Loucy (cell line): ENCODE data around the gene CIB4.

ENCODE experiments used
- EZH2phosphoT487 ChIP-seq: fragments of 200-600 bp; IDR thresholded peaks from 2 replicates; pipeline ENCODE4 v1.6.1; 2018; ENCODE audit warnings: antibody characterized with exemption, mild to moderate bottlenecking, moderate library complexity, borderline replicate concordance
- TF ChIP-seq, protein P1 (sequence below): fragments of 200-600 bp; sonication (generic); conservative IDR thresholded peaks from 2 replicates; pipeline ENCODE4 v1.5.1; 2014; ENCODE audit warnings: mild to moderate bottlenecking, antibody characterized with exemption, low read length

- TF ChIP-seq, protein P1, sequence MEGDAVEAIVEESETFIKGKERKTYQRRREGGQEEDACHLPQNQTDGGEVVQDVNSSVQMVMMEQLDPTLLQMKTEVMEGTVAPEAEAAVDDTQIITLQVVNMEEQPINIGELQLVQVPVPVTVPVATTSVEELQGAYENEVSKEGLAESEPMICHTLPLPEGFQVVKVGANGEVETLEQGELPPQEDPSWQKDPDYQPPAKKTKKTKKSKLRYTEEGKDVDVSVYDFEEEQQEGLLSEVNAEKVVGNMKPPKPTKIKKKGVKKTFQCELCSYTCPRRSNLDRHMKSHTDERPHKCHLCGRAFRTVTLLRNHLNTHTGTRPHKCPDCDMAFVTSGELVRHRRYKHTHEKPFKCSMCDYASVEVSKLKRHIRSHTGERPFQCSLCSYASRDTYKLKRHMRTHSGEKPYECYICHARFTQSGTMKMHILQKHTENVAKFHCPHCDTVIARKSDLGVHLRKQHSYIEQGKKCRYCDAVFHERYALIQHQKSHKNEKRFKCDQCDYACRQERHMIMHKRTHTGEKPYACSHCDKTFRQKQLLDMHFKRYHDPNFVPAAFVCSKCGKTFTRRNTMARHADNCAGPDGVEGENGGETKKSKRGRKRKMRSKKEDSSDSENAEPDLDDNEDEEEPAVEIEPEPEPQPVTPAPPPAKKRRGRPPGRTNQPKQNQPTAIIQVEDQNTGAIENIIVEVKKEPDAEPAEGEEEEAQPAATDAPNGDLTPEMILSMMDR = no peak
- TF ChIP-seq EZH2phosphoT487 = no peak
Observed at GRCh38 chr2:26674002-26674751, 33.0 kb upstream of the CIB4 start.
